Osteoblast (primary cell): ENCODE data around the gene DNAJC15. TPM values are rescaled to one million over a fixed set of nuclear protein-coding genes. Genes with fewer than 3 reads are reported as not detected.

Source experiments
- DNase-seq: peaks from one replicate; pipeline ENCODE4 v3.0.0; 2011; ENCODE audit warnings: low spot score, mixed read lengths; ENCODE audit not compliant: insufficient read length; ENCODE audit errors: missing footprints
- H2AFZ ChIP-seq: 2 replicates; pipeline ENCODE4 v1.6.0; 2011; ENCODE audit warnings: mild to moderate bottlenecking, low read length
- H3K27ac ChIP-seq: 2 replicates; pipeline ENCODE4 v1.5.1; 2011; ENCODE audit warnings: mild to moderate bottlenecking, low read depth, low read length, moderate library complexity
- H3K27me3 ChIP-seq: 2 replicates; pipeline ENCODE4 v1.6.0; 2012; ENCODE audit warnings: mild to moderate bottlenecking, control low read depth, inconsistent platforms, low read length, moderate library complexity; ENCODE audit not compliant: insufficient read depth
- H3K36me3 ChIP-seq: 2 replicates; pipeline ENCODE4 v1.5.1; 2011; ENCODE audit warnings: mild to moderate bottlenecking, low read length, control low read depth, moderate library complexity; ENCODE audit not compliant: insufficient read depth
- H3K4me1 ChIP-seq: 2 replicates; pipeline ENCODE4 v1.5.1; 2011; ENCODE audit warnings: mild to moderate bottlenecking, low read length, control low read depth, moderate library complexity; ENCODE audit not compliant: insufficient read depth
- H3K4me2 ChIP-seq: 2 replicates; pipeline ENCODE4 v1.6.0; 2011; ENCODE audit warnings: mild to moderate bottlenecking, low read length; ENCODE audit not compliant: insufficient read depth
- H3K4me3 ChIP-seq: fragments of 200-600 bp; sonication (generic); 3 replicates; pipeline ENCODE4 v1.5.1; 2012; ENCODE audit warnings: mild to moderate bottlenecking, low read length, inconsistent platforms; ENCODE audit not compliant: insufficient read depth
- H3K79me2 ChIP-seq: 2 replicates; pipeline ENCODE4 v1.6.0; 2012; ENCODE audit warnings: mild to moderate bottlenecking, low read length, control low read depth, inconsistent platforms; ENCODE audit not compliant: insufficient read depth
- H3K9me3 ChIP-seq: 2 replicates; pipeline ENCODE4 v1.5.1; 2011; ENCODE audit warnings: low read depth, low read length, control low read depth
- H4K20me1 ChIP-seq: 2 replicates; pipeline ENCODE4 v1.6.0; 2012; ENCODE audit warnings: mild to moderate bottlenecking, low read length, control low read depth; ENCODE audit not compliant: insufficient read depth
- CTCF ChIP-seq: IDR thresholded peaks from 2 replicates; pipeline ENCODE4 v1.5.1; 2011; ENCODE audit warnings: mild to moderate bottlenecking, low read depth, low read length, moderate library complexity; ENCODE audit errors: extremely low read depth
- total RNA-seq: library from RNA; depleted of rRNA; stranded (reverse); fragments of >200 nt; gene quantifications from 2 replicates; pipeline ENCODE4 v1.2.3, GENCODE V29; 2012

Gene DNAJC15
- total RNA-seq, 1 donor = 17.0 TPM

GRCh38 chr13:43119206-43119605, 95.8 kb downstream of the DNAJC15 start:
- no peaks in the 10 kb centered on the region for H3K9me3 ChIP-seq
- TF ChIP-seq CTCF = no peak
- DNase-seq = no peak
- no peaks in the 10 kb centered on the region for H3K36me3 ChIP-seq
- no peak overlapping the region for H3K4me3 ChIP-seq
- H3K27ac ChIP-seq = no peak overlapping the region
- no peaks in the 10 kb centered on the region for H4K20me1 ChIP-seq
- no peaks in the 10 kb centered on the region for H3K27me3 ChIP-seq
- H3K4me2 ChIP-seq = no peak overlapping the region
- no peak overlapping the region for H2AFZ ChIP-seq
- H3K79me2 ChIP-seq = no peaks in the 10 kb centered on the region
- H3K4me1 ChIP-seq = no peaks in the 10 kb centered on the region

- Histone ChIP-seq H3K4me3 (no peak overlapping the region), H3K9me3 (no peaks in the 10 kb centered on the region), H3K27ac (no peak overlapping the region), H2AFZ (no peak overlapping the region), H3K79me2 (no peaks in the 10 kb centered on the region), H3K36me3 (no peaks in the 10 kb centered on the region), H3K27me3 (no peaks in the 10 kb centered on the region), H3K4me2 (no peak overlapping the region), H4K20me1 (no peaks in the 10 kb centered on the region), H3K4me1 (peaks cover 7% of the 10 kb centered on the region)
- DNase-seq = no peak
- no peak for TF ChIP-seq CTCF
These were observed 99.4 kb downstream of the DNAJC15 start for GRCh38 chr13:43122791-43123190.

GRCh38 chr13:43123856-43124255, 100.5 kb downstream of the DNAJC15 start:
- no peak for TF ChIP-seq CTCF

GRCh38 chr13:43124490-43124889, 101.1 kb downstream of the DNAJC15 start:
- H2AFZ ChIP-seq = no peak overlapping the region
- no peak overlapping the region for H3K4me2 ChIP-seq
- DNase-seq = no peak
- H3K4me3 ChIP-seq = no peak overlapping the region
- H3K27me3 ChIP-seq = no peaks in the 10 kb centered on the region
- no peak for TF ChIP-seq CTCF
- no peak overlapping the region for H3K27ac ChIP-seq
- H4K20me1 ChIP-seq = no peaks in the 10 kb centered on the region
- no peaks in the 10 kb centered on the region for H3K9me3 ChIP-seq
- H3K79me2 ChIP-seq = no peaks in the 10 kb centered on the region
- peaks cover 13% of the 10 kb centered on the region for H3K4me1 ChIP-seq
- H3K36me3 ChIP-seq = no peaks in the 10 kb centered on the region

More at GRCh38 chr13:43123856-43124255, 100.5 kb downstream of the DNAJC15 start:
- Histone ChIP-seq H3K4me1 (peaks cover 13% of the 10 kb centered on the region), H4K20me1 (no peaks in the 10 kb centered on the region), H2AFZ (no peak overlapping the region), H3K9me3 (no peaks in the 10 kb centered on the region), H3K27me3 (no peaks in the 10 kb centered on the region), H3K4me2 (no peak overlapping the region), H3K4me3 (no peak overlapping the region), H3K36me3 (no peaks in the 10 kb centered on the region), H3K79me2 (no peaks in the 10 kb centered on the region), H3K27ac (no peak overlapping the region)
- DNase-seq = no peak
